GM23338 (cell line): Measurements from ENCODE around the gene SLC25A29.

Experiments used
- EZH2phosphoT487 ChIP-seq: fragments of 200-600 bp; sonication (generic); IDR thresholded peaks from one replicate; pipeline ENCODE4 v1.8.1; 2018; ENCODE audit warnings: antibody characterized with exemption; ENCODE audit not compliant: unreplicated experiment
- JUNB ChIP-seq: IDR thresholded peaks from one replicate; pipeline ENCODE4 v1.6.1; 2016; ENCODE audit warnings: antibody characterized with exemption; ENCODE audit not compliant: unreplicated experiment
- REST ChIP-seq: IDR thresholded peaks from one replicate; pipeline ENCODE4 v1.6.1; 2018; ENCODE audit warnings: antibody characterized with exemption; ENCODE audit not compliant: unreplicated experiment

DNA sequence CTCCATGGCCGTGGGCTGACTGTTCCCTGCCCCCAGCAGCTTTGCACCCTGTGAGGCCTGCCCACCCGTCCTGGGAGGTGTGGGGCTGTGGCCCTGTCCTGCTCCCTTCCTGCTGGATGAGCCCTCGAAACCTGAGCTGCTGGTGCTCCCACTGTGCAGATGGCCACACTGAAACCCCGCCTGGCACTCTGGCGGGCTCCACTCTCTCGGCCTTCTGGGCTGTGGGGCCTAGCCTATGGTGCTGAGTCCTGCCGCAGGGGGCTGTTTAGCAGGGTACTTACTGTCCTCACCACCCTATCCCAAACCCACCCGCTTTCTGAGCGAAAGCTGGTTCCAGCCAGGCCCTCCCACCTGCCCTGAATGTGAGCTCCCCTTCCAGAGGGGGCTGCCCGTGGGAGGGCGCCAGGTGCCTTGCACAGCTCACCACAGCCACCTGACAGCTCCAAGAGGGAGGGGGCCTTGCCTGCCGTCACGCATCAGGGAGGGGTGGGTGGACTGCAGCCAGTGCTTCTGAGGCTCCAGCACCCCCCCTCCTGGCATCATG is 24.2 kb upstream of the SLC25A29 start:
- no peak for TF ChIP-seq EZH2phosphoT487
- no peak for TF ChIP-seq REST
- no peak for TF ChIP-seq JUNB
